ENCODE measurements around the gene SMU1.

DNA sequence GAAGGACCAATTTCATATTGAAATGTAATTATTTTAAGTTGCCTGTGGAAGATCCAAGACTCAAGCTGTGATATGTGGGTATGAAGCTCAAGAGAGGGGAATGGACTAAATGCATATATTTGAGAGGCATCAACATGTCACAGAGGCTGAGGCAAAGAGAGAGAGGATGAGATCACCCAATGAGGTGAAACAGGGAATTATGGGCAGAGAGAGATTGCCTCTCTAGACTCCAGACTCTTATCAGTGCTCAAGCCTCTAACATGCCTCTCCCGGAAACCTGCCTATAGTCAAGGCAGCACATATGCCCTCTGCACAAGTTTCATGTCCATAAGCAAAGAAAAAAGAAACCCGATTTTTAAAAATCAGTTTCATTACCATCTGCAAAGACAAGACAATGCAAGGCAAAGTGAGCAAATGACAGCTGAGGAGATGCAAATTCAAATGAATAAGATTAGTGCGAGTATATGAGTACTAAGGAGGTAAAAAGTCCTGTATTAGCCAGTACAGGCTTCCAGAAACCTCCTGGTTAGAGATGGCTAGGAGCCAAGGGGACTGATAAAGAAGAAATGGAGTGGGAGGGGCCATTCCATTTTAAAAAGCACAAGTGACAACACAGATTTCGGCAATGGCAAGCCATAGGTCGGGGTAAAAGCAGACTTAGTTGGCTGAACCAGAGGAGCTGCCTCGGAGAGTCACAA, 84.4 kb downstream of the SMU1 start:
- TF ChIP-seq TCF4 (CRISPR knock-in tag; IDR thresholded peaks at IDR 0.05; ENCODE audit: borderline replicate concordance): no peak
- no peak for TF ChIP-seq ZNF70 (CRISPR knock-in tag; IDR thresholded peaks at IDR 0.05)
- TF ChIP-seq ZFP3 (CRISPR knock-in tag; IDR thresholded peaks at IDR 0.05): no peak
- TF ChIP-seq OSR1 (CRISPR knock-in tag; IDR thresholded peaks at IDR 0.05): no peak
